Astrocyte of the spinal cord (primary cell): ENCODE measurements around the gene CLIC4.
"Not testable (repeated sequence)": the region's sequence is repeated elsewhere in the genome, so short reads cannot be mapped to it uniquely, and the experiment has no call there.

ENCODE experiments used
- DNase-seq: peaks from one replicate; pipeline ENCODE4 v3.0.0; 2011; ENCODE audit warnings: low read depth, low spot score
- H3K4me3 ChIP-seq: 2 replicates; pipeline ENCODE4 v1.5.1; 2011; ENCODE audit warnings: low read depth, mild to moderate bottlenecking, low read length, moderate library complexity
- in situ Hi-C: cut with HindIII; loops from 2 replicates; pipeline ENCODE4 v1.10.0; 2017; ENCODE audit warnings: low sequenced_read_pairs
- TF ChIP-seq, protein P1 (sequence below): IDR thresholded peaks from 2 replicates; pipeline ENCODE4 v1.5.1; 2012; ENCODE audit warnings: low read depth, mild to moderate bottlenecking, low read length, inconsistent platforms

Gene CLIC4

DNA sequence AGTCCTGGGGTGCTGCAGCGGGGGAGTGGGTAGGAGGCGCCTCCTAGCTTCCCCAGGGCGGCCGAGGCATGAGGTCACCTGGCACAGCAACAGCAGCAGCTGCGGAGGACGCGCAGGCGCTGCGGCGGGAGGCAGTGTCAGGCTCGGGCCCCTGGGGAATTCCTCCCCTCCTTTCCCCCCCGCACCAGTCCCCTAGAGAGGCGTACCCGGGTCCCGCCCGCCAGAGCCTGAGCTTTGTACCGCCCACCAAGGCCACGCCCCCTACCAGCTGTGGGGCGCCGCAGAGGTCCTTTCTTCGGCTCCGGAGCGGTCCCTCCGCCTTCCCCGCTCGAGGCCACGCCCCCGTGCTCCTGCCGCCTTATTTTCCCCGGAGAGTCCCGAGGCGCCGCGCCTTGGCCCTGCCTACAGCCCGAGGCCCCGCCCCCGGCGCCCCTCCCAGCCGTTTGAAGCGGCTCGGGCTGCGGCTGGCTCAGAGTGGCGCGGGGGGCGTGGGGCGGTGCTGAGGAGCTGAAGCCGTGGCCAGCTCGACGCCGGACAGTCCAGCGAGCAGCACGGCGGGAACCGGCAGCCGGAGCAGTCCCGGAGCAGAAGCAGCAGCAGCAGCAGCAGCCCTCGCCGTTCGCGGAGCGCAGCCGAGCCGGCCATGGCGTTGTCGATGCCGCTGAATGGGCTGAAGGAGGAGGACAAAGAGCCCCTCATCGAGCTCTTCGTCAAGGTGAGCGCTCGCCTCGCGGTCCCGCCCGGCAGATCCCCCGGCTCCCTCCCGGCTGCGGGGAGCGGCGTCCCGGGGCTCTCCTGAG is at the start of gene CLIC4:
Gene CLIC4 (plus strand): TSS at position 537 of the 800 bp plus-strand sequence. CDS start 107 bp downstream, at position 644.
- TF ChIP-seq, protein P1, sequence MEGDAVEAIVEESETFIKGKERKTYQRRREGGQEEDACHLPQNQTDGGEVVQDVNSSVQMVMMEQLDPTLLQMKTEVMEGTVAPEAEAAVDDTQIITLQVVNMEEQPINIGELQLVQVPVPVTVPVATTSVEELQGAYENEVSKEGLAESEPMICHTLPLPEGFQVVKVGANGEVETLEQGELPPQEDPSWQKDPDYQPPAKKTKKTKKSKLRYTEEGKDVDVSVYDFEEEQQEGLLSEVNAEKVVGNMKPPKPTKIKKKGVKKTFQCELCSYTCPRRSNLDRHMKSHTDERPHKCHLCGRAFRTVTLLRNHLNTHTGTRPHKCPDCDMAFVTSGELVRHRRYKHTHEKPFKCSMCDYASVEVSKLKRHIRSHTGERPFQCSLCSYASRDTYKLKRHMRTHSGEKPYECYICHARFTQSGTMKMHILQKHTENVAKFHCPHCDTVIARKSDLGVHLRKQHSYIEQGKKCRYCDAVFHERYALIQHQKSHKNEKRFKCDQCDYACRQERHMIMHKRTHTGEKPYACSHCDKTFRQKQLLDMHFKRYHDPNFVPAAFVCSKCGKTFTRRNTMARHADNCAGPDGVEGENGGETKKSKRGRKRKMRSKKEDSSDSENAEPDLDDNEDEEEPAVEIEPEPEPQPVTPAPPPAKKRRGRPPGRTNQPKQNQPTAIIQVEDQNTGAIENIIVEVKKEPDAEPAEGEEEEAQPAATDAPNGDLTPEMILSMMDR, result peak; percentile 27
- peak; percentile 100 for DNase-seq
- in situ Hi-C loops, result no loop called here
- H3K4me3 ChIP-seq, result peak within 1 kb of the TSS; percentile 65

DNA sequence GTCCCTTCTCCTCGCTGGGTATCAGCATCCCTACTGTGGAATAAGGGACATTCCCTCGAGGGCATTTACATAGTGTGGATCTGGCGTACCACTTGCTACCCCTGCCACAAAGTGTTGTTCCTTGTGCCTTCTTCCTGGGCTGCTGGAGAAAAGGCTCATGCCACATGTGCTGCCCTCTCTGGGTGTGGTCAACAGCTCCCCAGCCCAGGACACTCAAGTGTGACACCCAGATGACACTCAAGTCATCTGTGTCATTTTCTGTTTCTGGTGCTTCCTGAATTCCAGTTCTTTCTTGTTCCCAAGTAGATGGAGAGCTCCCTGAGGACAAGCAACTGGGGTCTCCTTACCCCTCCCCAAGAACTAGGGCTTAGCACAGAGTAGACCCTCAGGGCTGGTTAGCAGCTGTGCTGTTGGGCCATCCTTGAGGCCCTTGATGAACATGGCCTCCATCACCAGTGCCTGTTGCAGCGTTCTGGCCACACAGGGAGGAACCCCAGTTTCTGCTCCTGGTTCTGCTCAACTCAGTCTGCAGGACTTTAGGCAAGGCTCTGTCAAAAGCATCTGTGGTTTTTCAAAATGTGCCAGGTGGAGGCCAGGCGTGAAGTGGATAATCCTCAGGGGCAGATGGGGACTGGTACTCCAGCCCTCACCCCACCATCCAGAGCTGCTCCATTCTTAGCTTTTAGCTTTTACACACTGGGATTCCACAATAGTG is 49.0 kb upstream of the CLIC4 start:
- TF ChIP-seq, protein P1, result no peak
- no peak overlapping the region for H3K4me3 ChIP-seq
- in situ Hi-C loops, result no loop called here
- no peak for DNase-seq

DNA sequence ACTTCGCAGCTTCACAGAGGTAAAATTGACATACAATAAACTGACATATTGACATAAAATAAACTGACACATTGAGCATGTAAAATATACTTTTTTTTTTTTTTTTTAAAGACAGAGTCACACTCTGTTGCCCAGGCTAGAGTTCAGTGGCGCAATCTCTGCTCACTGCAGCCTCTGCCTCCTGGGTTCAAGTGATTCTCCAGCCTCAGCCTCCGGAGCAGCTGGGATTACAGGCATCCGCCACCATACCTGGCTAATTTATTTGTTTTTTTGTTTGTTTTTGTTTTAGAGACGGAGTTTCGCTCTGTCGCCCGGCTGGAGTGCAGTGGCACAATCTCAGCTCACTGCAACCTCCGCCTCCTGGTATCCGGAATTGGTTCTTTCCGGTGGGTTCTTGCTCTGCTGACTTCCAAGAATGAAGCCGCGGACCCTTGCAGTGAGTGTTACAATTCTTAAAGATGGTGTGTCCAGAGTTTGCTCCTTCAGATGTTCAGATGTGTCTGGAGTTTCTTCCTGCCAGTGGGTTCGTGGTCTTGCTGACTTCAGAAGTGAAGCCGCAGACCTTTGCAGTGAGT is 48.4 kb upstream of the CLIC4 start:
- no peak for DNase-seq
- TF ChIP-seq, protein P1, result no peak
- no peak overlapping the region for H3K4me3 ChIP-seq
- in situ Hi-C loops, result no loop called here

DNA sequence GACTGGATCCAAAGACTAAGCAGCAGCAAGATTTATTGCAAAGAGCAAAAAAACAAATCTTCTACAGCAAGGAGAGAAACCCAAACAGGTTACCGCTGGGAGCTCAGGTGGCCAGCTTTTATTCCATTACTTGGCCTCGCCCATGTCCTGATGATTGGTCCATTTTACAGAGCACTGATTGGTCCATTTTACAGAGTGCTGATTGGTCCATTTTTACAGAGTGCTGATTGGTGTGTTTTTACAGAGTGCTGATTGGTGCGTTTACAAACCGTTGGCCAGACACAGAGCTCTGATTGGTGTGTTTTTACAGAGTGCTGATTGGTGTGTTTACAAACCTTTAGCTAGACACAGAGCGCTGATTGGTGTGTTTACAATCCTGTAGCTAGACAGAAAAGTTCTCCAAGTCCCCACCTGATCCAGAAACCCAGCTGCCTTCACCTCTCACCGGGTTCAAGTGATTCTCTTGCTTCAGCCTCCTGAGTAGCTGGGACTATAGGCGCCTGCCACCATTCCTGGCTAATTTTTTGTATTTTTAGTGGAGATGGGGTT is 47.7 kb upstream of the CLIC4 start:
- in situ Hi-C loops, H3K4me3 ChIP-seq, DNase-seq: not testable (repeated sequence)

DNA sequence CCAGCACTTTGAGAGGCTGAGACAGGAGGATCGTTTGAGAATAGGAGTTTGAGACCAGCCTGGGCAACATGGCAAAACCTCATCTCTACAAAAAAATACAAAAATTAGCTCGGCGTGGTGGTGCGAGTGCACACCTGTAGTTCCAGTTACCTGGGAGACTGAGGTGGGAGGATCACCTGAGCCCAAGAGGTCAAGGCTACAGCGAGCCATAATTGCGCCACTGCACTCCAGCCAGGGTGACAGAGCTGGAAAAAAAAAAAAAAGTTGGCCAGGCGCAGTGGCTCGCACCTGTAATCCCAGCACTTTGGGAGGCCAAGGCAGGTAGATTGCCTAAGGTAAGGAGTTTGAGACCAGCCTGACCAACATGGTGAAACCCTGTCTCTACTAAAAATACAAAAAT is 46.9 kb upstream of the CLIC4 start:
- H3K4me3 ChIP-seq, DNase-seq, in situ Hi-C loops: not testable (repeated sequence)

DNA sequence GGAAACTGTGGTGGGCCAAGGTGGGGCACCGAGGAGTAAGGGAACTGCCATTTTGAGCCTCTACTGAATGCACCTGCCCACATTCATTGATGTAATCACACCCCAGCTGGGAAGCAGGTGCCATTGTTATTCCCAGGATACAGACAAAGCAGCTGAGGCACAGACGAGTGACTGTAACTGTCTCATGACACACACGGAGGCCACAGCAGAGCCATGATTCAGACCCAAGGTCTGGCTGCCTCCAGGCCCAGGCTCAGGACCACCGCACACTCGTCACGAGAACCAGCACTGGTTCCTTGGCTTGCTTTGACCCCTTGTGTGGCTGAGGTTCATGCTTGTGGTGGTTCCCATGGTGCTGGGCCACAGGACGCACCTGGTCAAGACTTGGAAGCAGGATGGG is 45.6 kb upstream of the CLIC4 start:
- H3K4me3 ChIP-seq, result no peak overlapping the region
- in situ Hi-C loops, result no loop called here
- TF ChIP-seq, protein P1, result no peak
- DNase-seq, result no peak

DNA sequence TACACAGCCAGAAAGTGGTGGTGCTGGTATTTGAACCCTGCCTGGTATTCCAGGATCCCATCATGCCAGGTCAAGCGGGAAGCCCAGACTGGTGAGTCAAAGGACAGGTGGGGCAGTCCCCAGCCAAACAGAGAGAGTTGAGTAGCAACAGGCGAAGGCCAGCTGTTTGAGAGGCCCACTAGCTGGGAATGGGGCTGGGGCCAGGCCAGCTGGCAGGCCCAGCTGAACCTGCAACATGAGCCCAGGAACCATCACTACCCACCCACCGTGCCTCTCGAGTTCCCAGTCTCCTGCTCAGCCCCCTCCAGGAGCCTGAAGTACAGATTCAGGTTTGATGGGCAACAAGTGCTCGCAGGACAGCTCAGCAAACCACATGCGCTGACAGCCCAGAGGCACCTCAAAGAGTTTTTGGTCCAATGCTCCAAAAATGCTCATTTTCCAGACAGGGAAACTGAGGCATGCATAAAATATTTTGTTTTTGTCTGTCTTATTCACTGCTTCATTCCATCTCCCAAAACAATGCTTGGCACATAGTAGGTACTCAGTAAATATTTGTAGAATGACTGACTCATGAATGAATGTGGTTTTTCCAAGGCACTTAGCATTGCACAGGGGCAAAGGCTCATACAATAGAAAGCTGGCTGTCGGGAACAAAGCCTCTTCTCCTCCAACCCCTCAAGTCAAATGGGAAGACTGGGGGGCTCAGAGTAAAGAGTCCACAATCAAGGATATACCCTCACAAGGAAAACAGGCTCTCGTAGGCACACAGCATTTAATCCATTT is 42.5 kb upstream of the CLIC4 start:
- H3K4me3 ChIP-seq, result no peak overlapping the region
- TF ChIP-seq, protein P1, result no peak
- in situ Hi-C loops, result no loop called here
- DNase-seq, result peak; percentile 88
